GM10266 (cell line): ENCODE data around the gene COPB1.

Experiments used
- DNase-seq: peaks from one replicate; pipeline ENCODE4 v3.0.0; 2012; ENCODE audit errors: extremely low spot score
- TF ChIP-seq, protein P1 (sequence below): IDR thresholded peaks from 2 replicates; pipeline ENCODE4 v1.5.1; 2012; ENCODE audit warnings: mild to moderate bottlenecking, low read depth; ENCODE audit not compliant: control insufficient read depth, insufficient read depth; ENCODE audit errors: missing control alignments

The COPB1 gene

DNA sequence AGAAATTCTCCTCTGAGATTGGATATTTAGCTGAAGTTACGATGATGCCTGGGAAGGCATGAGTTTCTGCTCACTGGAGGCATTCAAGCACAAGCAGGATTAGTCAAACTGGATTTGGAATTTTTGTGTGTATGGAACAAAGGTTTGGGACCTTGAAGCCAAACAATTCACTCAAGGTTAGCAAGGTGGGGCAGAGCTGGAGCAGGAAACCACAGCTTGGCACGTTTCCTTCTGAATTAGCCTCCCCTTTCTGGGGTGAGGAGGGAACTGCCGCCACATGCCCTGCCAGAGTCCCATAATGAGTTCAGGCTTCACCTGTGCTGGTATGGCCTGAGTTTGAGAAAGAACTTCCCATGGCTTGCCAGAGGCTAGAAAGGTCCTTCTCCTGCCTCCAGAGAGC is 89.7 kb downstream of the COPB1 start:
- no peak for DNase-seq
- TF ChIP-seq, protein P1, sequence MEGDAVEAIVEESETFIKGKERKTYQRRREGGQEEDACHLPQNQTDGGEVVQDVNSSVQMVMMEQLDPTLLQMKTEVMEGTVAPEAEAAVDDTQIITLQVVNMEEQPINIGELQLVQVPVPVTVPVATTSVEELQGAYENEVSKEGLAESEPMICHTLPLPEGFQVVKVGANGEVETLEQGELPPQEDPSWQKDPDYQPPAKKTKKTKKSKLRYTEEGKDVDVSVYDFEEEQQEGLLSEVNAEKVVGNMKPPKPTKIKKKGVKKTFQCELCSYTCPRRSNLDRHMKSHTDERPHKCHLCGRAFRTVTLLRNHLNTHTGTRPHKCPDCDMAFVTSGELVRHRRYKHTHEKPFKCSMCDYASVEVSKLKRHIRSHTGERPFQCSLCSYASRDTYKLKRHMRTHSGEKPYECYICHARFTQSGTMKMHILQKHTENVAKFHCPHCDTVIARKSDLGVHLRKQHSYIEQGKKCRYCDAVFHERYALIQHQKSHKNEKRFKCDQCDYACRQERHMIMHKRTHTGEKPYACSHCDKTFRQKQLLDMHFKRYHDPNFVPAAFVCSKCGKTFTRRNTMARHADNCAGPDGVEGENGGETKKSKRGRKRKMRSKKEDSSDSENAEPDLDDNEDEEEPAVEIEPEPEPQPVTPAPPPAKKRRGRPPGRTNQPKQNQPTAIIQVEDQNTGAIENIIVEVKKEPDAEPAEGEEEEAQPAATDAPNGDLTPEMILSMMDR = no peak

DNA sequence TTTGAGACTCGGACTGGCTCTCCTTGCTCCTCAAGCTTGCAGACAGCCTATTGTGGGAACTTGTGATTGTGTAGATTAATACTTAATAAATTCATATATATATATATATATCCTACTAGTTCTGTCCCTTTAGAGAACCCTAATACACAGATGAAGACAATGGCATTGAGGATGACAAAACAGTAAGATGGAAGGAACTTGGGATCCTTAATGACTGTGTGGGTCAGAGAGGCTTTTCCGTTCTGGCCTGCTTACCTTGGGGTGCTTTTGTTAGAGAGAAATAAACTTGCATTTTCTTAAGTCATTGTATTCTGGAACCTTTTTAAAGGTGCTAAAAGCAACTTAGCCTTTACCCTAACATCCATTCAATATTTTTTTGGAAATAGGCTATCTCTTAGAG is 91.0 kb downstream of the COPB1 start:
- TF ChIP-seq, protein P1 = no peak
- no peak for DNase-seq
